WTC11 (cell line): ENCODE measurements around the gene GLB1L3. TPM values are rescaled to one million over a fixed set of nuclear protein-coding genes. Genes with fewer than 3 reads are reported as not detected.
A peak's percentile ranks its signal among the peaks of the same experiment; 100 is the strongest.
"Not testable (repeated sequence)": the region's sequence is repeated elsewhere in the genome, so short reads cannot be mapped to it uniquely, and the experiment has no call there.

ENCODE experiments used
- ATAC-seq: fragments of 200-7000 bp; cut with Tn5 transposase; 2 replicates; pipeline ENCODE4 v1.10.0; 2021; ENCODE audit warnings: mild to moderate bottlenecking, moderate library complexity
- CTCF ChIA-PET: fragments of 300-600 bp; sonication (Branson Sonifier 250); formaldehyde crosslinking; loops from one replicate; lab custom pipeline; 2021; ENCODE audit warnings: antibody characterized with exemption; lab: Charles Lee
- POLR2A ChIA-PET: fragments of 350-600 bp; sonication (Branson Sonifier 250); formaldehyde crosslinking; loops from one replicate; lab custom pipeline; 2021; ENCODE audit warnings: antibody characterized with exemption; lab: Charles Lee
- DNase-seq: peaks from one replicate; pipeline ENCODE4 v3.0.0; 2021; ENCODE audit warnings: low spot score
- H3K27ac Mint-ChIP-seq: 2 replicates; pipeline ENCODE4 v1.8.0; 2021; ENCODE audit warnings: mixed read lengths
- H3K27me3 Mint-ChIP-seq: 2 replicates; pipeline ENCODE4 v1.8.0; 2021; ENCODE audit warnings: low read depth, mild to moderate bottlenecking, moderate library complexity, mixed read lengths
- H3K36me3 Mint-ChIP-seq: 2 replicates; pipeline ENCODE4 v1.8.0; 2021; ENCODE audit warnings: mixed read lengths
- H3K4me1 Mint-ChIP-seq: 2 replicates; pipeline ENCODE4 v1.8.0; 2022; ENCODE audit warnings: mixed read lengths
- H3K4me3 Mint-ChIP-seq: 2 replicates; pipeline ENCODE4 v1.8.0; 2021; ENCODE audit warnings: mild to moderate bottlenecking, moderate library complexity, mixed read lengths
- H3K9me3 Mint-ChIP-seq: 2 replicates; pipeline ENCODE4 v1.8.0; 2021; ENCODE audit warnings: mixed read lengths
- ATF2 ChIP-seq: sonication (generic); formaldehyde crosslinking; IDR thresholded peaks from 2 replicates; pipeline ENCODE4 v1.8.1; 2022; ENCODE audit warnings: low read depth, missing genetic modification reagents, borderline replicate concordance
- ETV6 ChIP-seq: sonication (generic); formaldehyde crosslinking; IDR thresholded peaks from 2 replicates; pipeline ENCODE4 v1.8.1; 2022; ENCODE audit warnings: mild to moderate bottlenecking, missing genetic modification reagents
- GTF2I ChIP-seq: fragments of 250-450 bp; sonication (Bioruptor Pico); conservative IDR thresholded peaks from 2 replicates; pipeline ENCODE4 v1.4.0; 2021; ENCODE audit warnings: mild to moderate bottlenecking
- HMGA2 ChIP-seq: fragments of 250-450 bp; sonication (Bioruptor Pico); IDR thresholded peaks from 2 replicates; pipeline ENCODE4 v1.4.0; 2021; ENCODE audit warnings: mild to moderate bottlenecking, moderate library complexity
- MYBL2 ChIP-seq: sonication (generic); formaldehyde crosslinking; IDR thresholded peaks from 2 replicates; pipeline ENCODE4 v1.8.1; 2023; ENCODE audit warnings: mild to moderate bottlenecking, moderate library complexity, missing genetic modification reagents
- NR1H2 ChIP-seq: sonication (generic); formaldehyde crosslinking; IDR thresholded peaks from 2 replicates; pipeline ENCODE4 v1.9.0; 2021; ENCODE audit warnings: mild to moderate bottlenecking, moderate library complexity, missing genetic modification reagents
- NR3C1 ChIP-seq: sonication (generic); formaldehyde crosslinking; conservative IDR thresholded peaks from 2 replicates; pipeline ENCODE4 v1.8.1; 2023; ENCODE audit warnings: low read depth, mild to moderate bottlenecking, missing genetic modification reagents
- TEAD1 ChIP-seq: sonication (generic); formaldehyde crosslinking; IDR thresholded peaks from 2 replicates; pipeline ENCODE4 v1.8.0; 2022; ENCODE audit warnings: mild to moderate bottlenecking, missing genetic modification reagents
- ZMAT4 ChIP-seq: fragments of 250-450 bp; sonication (Bioruptor Pico); IDR thresholded peaks from 2 replicates; pipeline ENCODE4 v1.9.0; 2021; ENCODE audit warnings: mild to moderate bottlenecking
- total RNA-seq: library from RNA; stranded (reverse); gene quantifications from 3 replicates; pipeline ENCODE4 v1.2.3, GENCODE V29; 2021
- TF ChIP-seq, protein P1 (sequence below): sonication (generic); formaldehyde crosslinking; IDR thresholded peaks from 2 replicates; pipeline ENCODE4 v1.8.1; 2022; ENCODE audit warnings: missing genetic modification reagents, borderline replicate concordance
- TF ChIP-seq, protein P2 (sequence below): sonication (generic); formaldehyde crosslinking; conservative IDR thresholded peaks from 2 replicates; pipeline ENCODE4 v1.8.1; 2023; ENCODE audit warnings: mild to moderate bottlenecking, low read depth, missing genetic modification reagents, moderate library complexity
- TF ChIP-seq, protein P3 (sequence below): sonication (generic); formaldehyde crosslinking; IDR thresholded peaks from 2 replicates; pipeline ENCODE4 v1.8.1; 2022; ENCODE audit warnings: mild to moderate bottlenecking, moderate library complexity, missing genetic modification reagents
- TF ChIP-seq, protein P4 (sequence below): sonication (generic); formaldehyde crosslinking; IDR thresholded peaks from 2 replicates; pipeline ENCODE4 v1.8.0; 2022; ENCODE audit warnings: mild to moderate bottlenecking, missing genetic modification reagents

GLB1L3 gene
- total RNA-seq, 1 experiment from 2014 or later = 50.2 TPM

GRCh38 chr11:134253188-134253993 is 22.8 kb upstream of the GLB1L3 start, which contains the start of the genes ACAD8 and THYN1 (continued):
- TF ChIP-seq, protein P1, sequence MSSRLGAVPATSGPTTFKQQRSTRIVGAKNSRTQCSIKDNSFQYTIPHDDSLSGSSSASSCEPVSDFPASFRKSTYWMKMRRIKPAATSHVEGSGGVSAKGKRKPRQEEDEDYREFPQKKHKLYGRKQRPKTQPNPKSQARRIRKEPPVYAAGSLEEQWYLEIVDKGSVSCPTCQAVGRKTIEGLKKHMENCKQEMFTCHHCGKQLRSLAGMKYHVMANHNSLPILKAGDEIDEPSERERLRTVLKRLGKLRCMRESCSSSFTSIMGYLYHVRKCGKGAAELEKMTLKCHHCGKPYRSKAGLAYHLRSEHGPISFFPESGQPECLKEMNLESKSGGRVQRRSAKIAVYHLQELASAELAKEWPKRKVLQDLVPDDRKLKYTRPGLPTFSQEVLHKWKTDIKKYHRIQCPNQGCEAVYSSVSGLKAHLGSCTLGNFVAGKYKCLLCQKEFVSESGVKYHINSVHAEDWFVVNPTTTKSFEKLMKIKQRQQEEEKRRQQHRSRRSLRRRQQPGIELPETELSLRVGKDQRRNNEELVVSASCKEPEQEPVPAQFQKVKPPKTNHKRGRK (CRISPR knock-in tag) = no peak
- TF ChIP-seq MYBL2 (CRISPR knock-in tag) (no peak), TEAD1 (CRISPR knock-in tag) (peak; percentile 58; the same call in 1 of the 2 replicates), NR1H2 (CRISPR knock-in tag) (no peak), HMGA2 (no peak), NR3C1 (CRISPR knock-in tag) (no peak), ATF2 (no peak), GTF2I (no peak)
- TF ChIP-seq, protein P2, sequence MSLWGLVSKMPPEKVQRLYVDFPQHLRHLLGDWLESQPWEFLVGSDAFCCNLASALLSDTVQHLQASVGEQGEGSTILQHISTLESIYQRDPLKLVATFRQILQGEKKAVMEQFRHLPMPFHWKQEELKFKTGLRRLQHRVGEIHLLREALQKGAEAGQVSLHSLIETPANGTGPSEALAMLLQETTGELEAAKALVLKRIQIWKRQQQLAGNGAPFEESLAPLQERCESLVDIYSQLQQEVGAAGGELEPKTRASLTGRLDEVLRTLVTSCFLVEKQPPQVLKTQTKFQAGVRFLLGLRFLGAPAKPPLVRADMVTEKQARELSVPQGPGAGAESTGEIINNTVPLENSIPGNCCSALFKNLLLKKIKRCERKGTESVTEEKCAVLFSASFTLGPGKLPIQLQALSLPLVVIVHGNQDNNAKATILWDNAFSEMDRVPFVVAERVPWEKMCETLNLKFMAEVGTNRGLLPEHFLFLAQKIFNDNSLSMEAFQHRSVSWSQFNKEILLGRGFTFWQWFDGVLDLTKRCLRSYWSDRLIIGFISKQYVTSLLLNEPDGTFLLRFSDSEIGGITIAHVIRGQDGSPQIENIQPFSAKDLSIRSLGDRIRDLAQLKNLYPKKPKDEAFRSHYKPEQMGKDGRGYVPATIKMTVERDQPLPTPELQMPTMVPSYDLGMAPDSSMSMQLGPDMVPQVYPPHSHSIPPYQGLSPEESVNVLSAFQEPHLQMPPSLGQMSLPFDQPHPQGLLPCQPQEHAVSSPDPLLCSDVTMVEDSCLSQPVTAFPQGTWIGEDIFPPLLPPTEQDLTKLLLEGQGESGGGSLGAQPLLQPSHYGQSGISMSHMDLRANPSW (CRISPR knock-in tag) = no peak
- TF ChIP-seq, protein P3, sequence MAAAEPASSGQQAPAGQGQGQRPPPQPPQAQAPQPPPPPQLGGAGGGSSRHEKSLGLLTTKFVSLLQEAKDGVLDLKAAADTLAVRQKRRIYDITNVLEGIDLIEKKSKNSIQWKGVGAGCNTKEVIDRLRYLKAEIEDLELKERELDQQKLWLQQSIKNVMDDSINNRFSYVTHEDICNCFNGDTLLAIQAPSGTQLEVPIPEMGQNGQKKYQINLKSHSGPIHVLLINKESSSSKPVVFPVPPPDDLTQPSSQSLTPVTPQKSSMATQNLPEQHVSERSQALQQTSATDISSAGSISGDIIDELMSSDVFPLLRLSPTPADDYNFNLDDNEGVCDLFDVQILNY (CRISPR knock-in tag) = peak; percentile 71
- TF ChIP-seq, protein P4, sequence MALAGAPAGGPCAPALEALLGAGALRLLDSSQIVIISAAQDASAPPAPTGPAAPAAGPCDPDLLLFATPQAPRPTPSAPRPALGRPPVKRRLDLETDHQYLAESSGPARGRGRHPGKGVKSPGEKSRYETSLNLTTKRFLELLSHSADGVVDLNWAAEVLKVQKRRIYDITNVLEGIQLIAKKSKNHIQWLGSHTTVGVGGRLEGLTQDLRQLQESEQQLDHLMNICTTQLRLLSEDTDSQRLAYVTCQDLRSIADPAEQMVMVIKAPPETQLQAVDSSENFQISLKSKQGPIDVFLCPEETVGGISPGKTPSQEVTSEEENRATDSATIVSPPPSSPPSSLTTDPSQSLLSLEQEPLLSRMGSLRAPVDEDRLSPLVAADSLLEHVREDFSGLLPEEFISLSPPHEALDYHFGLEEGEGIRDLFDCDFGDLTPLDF (CRISPR knock-in tag) = no peak

- H3K4me3 Mint-ChIP-seq = peak overlapping the region; percentile 89
- TF ChIP-seq ZMAT4 (CRISPR knock-in tag) (no peak), ETV6 (CRISPR knock-in tag) (no peak)
- peaks cover 37% of the 10 kb centered on the region for H3K36me3 Mint-ChIP-seq
- ATAC-seq = no peak
- no peak for DNase-seq
- H3K27ac Mint-ChIP-seq = no peak overlapping the region
- POLR2A ChIA-PET = interaction anchor here (0.7 to 1.2 kb wide), 2 partner anchors 19 to 472 kb away, joined by 3 read pairs; no protein-coding TSS in a partner anchor
- no peaks in the 10 kb centered on the region for H3K27me3 Mint-ChIP-seq
- H3K4me1 Mint-ChIP-seq = peaks cover 31% of the 10 kb centered on the region
- no peaks in the 10 kb centered on the region for H3K9me3 Mint-ChIP-seq
- CTCF ChIA-PET = interaction anchor here (1.2 to 1.7 kb wide), 5 partner anchors 8 to 35 kb away, joined by 3 to 13 read pairs (median 4); no protein-coding TSS in a partner anchor
Measured at GRCh38 chr11:134254433-134255183, 21.6 kb upstream of the GLB1L3 start.

- not testable (repeated sequence) for H3K9me3 Mint-ChIP-seq, H3K27ac Mint-ChIP-seq, DNase-seq, ATAC-seq, H3K27me3 Mint-ChIP-seq
- POLR2A ChIA-PET = interaction anchor here (0.7 kb wide), 1 partner anchor 471 kb away, joined by 3 read pairs; no protein-coding TSS in a partner anchor
- Mint-ChIP-seq H3K4me3 (peak overlapping the region; percentile 89; the same call in 1 of the 2 replicates), H3K36me3 (peaks cover 37% of the 10 kb centered on the region), H3K4me1 (peaks cover 31% of the 10 kb centered on the region)
- CTCF ChIA-PET = interaction anchor here (1.3 kb wide), 1 partner anchor 34 kb away, joined by 3 read pairs; no protein-coding TSS in a partner anchor
Measured at GRCh38 chr11:134255184-134255561, 21.0 kb upstream of the GLB1L3 start.
